Endodermal cell (in vitro differentiated cells): Measurements from ENCODE around the gene TDRD1. TPM values are rescaled to one million over a fixed set of nuclear protein-coding genes. Genes with fewer than 3 reads are reported as not detected.

Experiments
- DNase-seq: peaks from one replicate; pipeline ENCODE4 v3.0.0-alpha.2; 2017
- H3K27ac ChIP-seq: 2 replicates; pipeline ENCODE4 v1.5.1; 2013; ENCODE audit warnings: mild to moderate bottlenecking, low read depth, low read length, moderate library complexity
- H3K27me3 ChIP-seq: 2 replicates; pipeline ENCODE4 v1.6.1; 2013; ENCODE audit warnings: mild to moderate bottlenecking, low read length, moderate library complexity; ENCODE audit not compliant: insufficient read depth, control insufficient read depth, poor library complexity, severe bottlenecking
- H3K36me3 ChIP-seq: 2 replicates; pipeline ENCODE4 v1.7.0; 2013; ENCODE audit warnings: mild to moderate bottlenecking, low read length, moderate library complexity; ENCODE audit not compliant: control insufficient read depth, insufficient read depth
- H3K4me1 ChIP-seq: one replicate; pipeline ENCODE4 v1.7.0; 2013; ENCODE audit warnings: low read length; ENCODE audit not compliant: control insufficient read depth, insufficient read depth
- H3K4me3 ChIP-seq: 2 replicates; pipeline ENCODE4 v1.5.1; 2013; ENCODE audit warnings: mild to moderate bottlenecking, low read length, moderate library complexity
- H3K9ac ChIP-seq: 2 replicates; pipeline ENCODE4 v1.6.1; 2013; ENCODE audit warnings: mild to moderate bottlenecking, low read length, moderate library complexity; ENCODE audit not compliant: poor library complexity, severe bottlenecking; ENCODE audit errors: extremely low read depth
- H3K9me3 ChIP-seq: 2 replicates; pipeline ENCODE4 v1.6.1; 2013; ENCODE audit warnings: mild to moderate bottlenecking, low read length, moderate library complexity; ENCODE audit not compliant: control insufficient read depth
- H3K27ac Mint-ChIP-seq: 2 replicates; pipeline ENCODE4 v1.8.0; 2020; ENCODE audit warnings: mixed read lengths
- H3K27me3 Mint-ChIP-seq: 2 replicates; pipeline ENCODE4 v1.8.0; 2021; ENCODE audit warnings: mild to moderate bottlenecking, mixed read lengths; ENCODE audit not compliant: insufficient read depth
- H3K36me3 Mint-ChIP-seq: 2 replicates; pipeline ENCODE4 v1.8.0; 2020; ENCODE audit warnings: low read depth, mixed read lengths
- H3K4me1 Mint-ChIP-seq: 2 replicates; pipeline ENCODE4 v1.8.0; 2020; ENCODE audit warnings: mixed read lengths
- H3K4me3 Mint-ChIP-seq: 2 replicates; pipeline ENCODE4 v1.8.0; 2020; ENCODE audit warnings: mild to moderate bottlenecking, moderate library complexity, mixed read lengths
- H3K9me3 Mint-ChIP-seq: 2 replicates; pipeline ENCODE4 v1.8.0; 2020; ENCODE audit warnings: mild to moderate bottlenecking, mixed read lengths
- WGBS, 2 experiments: methylation state at CpG; one replicate each; pipeline versions ENCODE4 v1.1.5 to v1.1.7; 2013; ENCODE audit warnings: missing lambda C conversion rate in 2 of 2, mixed read lengths in 1 of 2; ENCODE audit not compliant: insufficient coverage in 1 of 2, insufficient read length in 1 of 2; 5-methylcytosine and 5-hydroxymethylcytosine counted together
- total RNA-seq, 2 donors: library from RNA; stranded (reverse); fragmentation: NEBNext Ultra II Directional in 1 of 2; extraction: Animal tissue kit (Norgen Biotek cat#: 25700) in 1 of 2; gene quantifications; 2 replicates in 1 of 2; 3 replicates in 1 of 2; pipeline ENCODE4 v1.2.1, GENCODE V29; 2021
- TF ChIP-seq, protein P1 (sequence below): fragments of 200-600 bp; sonication (generic); conservative IDR thresholded peaks from 2 replicates; pipeline ENCODE4 v1.5.0; 2021; ENCODE audit warnings: antibody characterized with exemption, mild to moderate bottlenecking

Gene TDRD1
- total RNA-seq, 2 donors from 2014 or later, result 0.09 to 0.15 TPM

DNA sequence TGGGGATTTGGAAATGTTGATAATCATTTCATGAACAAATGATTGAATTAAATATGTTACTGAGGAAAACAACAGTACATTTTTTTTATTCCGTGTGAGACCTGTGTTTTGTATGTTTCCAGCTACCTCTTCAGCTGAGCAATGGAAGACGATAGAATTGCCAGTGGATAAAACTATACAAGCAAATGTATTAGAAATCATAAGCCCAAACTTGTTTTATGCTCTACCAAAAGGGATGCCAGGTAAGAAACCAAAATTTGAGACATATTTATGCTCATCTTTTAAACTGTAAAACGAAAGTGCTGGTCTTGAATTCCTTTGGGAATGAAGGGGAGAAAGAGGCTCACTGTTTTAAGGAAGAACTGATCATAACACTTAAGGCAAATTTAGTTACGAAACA is 42.1 kb downstream of the TDRD1 start:
- no peaks in the 10 kb centered on the region for H3K36me3 ChIP-seq
- WGBS, 2 experiments, result 84 to 97% methylated on average over 3 to 4 of the region's 4 CpGs
- H3K27ac ChIP-seq, result no peak overlapping the region
- no peak for DNase-seq
- no peaks in the 10 kb centered on the region for H3K27me3 ChIP-seq
- H3K9ac ChIP-seq, result no peak overlapping the region
- H3K9me3 ChIP-seq, result no peaks in the 10 kb centered on the region
- no peaks in the 10 kb centered on the region for H3K4me1 ChIP-seq
- TF ChIP-seq, protein P1, sequence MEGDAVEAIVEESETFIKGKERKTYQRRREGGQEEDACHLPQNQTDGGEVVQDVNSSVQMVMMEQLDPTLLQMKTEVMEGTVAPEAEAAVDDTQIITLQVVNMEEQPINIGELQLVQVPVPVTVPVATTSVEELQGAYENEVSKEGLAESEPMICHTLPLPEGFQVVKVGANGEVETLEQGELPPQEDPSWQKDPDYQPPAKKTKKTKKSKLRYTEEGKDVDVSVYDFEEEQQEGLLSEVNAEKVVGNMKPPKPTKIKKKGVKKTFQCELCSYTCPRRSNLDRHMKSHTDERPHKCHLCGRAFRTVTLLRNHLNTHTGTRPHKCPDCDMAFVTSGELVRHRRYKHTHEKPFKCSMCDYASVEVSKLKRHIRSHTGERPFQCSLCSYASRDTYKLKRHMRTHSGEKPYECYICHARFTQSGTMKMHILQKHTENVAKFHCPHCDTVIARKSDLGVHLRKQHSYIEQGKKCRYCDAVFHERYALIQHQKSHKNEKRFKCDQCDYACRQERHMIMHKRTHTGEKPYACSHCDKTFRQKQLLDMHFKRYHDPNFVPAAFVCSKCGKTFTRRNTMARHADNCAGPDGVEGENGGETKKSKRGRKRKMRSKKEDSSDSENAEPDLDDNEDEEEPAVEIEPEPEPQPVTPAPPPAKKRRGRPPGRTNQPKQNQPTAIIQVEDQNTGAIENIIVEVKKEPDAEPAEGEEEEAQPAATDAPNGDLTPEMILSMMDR, result no peak
- H3K36me3 Mint-ChIP-seq, result no peaks in the 10 kb centered on the region
- no peaks in the 10 kb centered on the region for H3K27me3 Mint-ChIP-seq
- no peak overlapping the region for H3K4me3 ChIP-seq
- H3K4me3 Mint-ChIP-seq, result no peak overlapping the region
- H3K27ac Mint-ChIP-seq, result no peak overlapping the region
- no peaks in the 10 kb centered on the region for H3K9me3 Mint-ChIP-seq
- no peaks in the 10 kb centered on the region for H3K4me1 Mint-ChIP-seq

- Histone ChIP-seq H3K9ac (no peak overlapping the region), H3K4me1 (no peaks in the 10 kb centered on the region), H3K9me3 (no peaks in the 10 kb centered on the region), H3K4me3 (no peak overlapping the region), H3K27me3 (no peaks in the 10 kb centered on the region), H3K36me3 (no peaks in the 10 kb centered on the region), H3K27ac (no peak overlapping the region)
- Mint-ChIP-seq H3K4me3 (no peak overlapping the region), H3K9me3 (no peaks in the 10 kb centered on the region), H3K27ac (no peak overlapping the region), H3K4me1 (no peaks in the 10 kb centered on the region), H3K27me3 (no peaks in the 10 kb centered on the region), H3K36me3 (no peaks in the 10 kb centered on the region)
- TF ChIP-seq, protein P1, result no peak
- no peak for DNase-seq
- WGBS, 2 experiments, result 74 to 79% methylated on average over 3 to 4 of the region's 4 CpGs
Measured at GRCh38 chr10:114223066-114223465, 43.9 kb downstream of the TDRD1 start.

GRCh38 chr10:114228156-114228555 is 49.0 kb downstream of the TDRD1 start:
- H3K4me1 ChIP-seq, result no peaks in the 10 kb centered on the region
- Mint-ChIP-seq H3K36me3 (no peaks in the 10 kb centered on the region), H3K27ac (no peak overlapping the region), H3K4me3 (no peak overlapping the region), H3K27me3 (no peaks in the 10 kb centered on the region), H3K4me1 (no peaks in the 10 kb centered on the region), H3K9me3 (no peaks in the 10 kb centered on the region)
- WGBS, 2 experiments, result 74 to 75% methylated on average over 2 to 3 of the region's 3 CpGs
- DNase-seq, result no peak
- H3K4me3 ChIP-seq, result no peak overlapping the region
- no peak overlapping the region for H3K9ac ChIP-seq
- TF ChIP-seq, protein P1, result no peak
- H3K27ac ChIP-seq, result no peak overlapping the region
- no peaks in the 10 kb centered on the region for H3K9me3 ChIP-seq
- no peaks in the 10 kb centered on the region for H3K36me3 ChIP-seq
- no peaks in the 10 kb centered on the region for H3K27me3 ChIP-seq
